Fibroblast of lung (primary cell): ENCODE results near the gene KCNJ5. TPM values are rescaled to one million over a fixed set of nuclear protein-coding genes. Genes with fewer than 3 reads are reported as not detected.

Experiments used
- DNase-seq, 2 donors: peaks; one replicate each; pipeline versions ENCODE4 v3.0.0 to v3.0.0-alpha.2; 2010; ENCODE audit warnings: low read depth in 2 of 2
- H2AFZ ChIP-seq: 2 replicates; pipeline ENCODE4 v1.5.1; 2012; ENCODE audit warnings: low read length, control low read depth, inconsistent platforms
- H3K27ac ChIP-seq: 2 replicates; pipeline ENCODE4 v1.5.1; 2011; ENCODE audit warnings: low read length, control low read depth; ENCODE audit not compliant: insufficient read depth
- H3K27me3 ChIP-seq: 2 replicates; pipeline ENCODE4 v1.5.1; 2011; ENCODE audit warnings: mild to moderate bottlenecking, low read length; ENCODE audit not compliant: control insufficient read depth, insufficient read depth
- H3K36me3 ChIP-seq: 2 replicates; pipeline ENCODE4 v1.5.1; 2011; ENCODE audit warnings: low read length; ENCODE audit not compliant: control insufficient read depth, insufficient read depth
- H3K4me1 ChIP-seq: 2 replicates; pipeline ENCODE4 v1.5.1; 2011; ENCODE audit warnings: low read length; ENCODE audit not compliant: control insufficient read depth, insufficient read depth; ENCODE audit errors: extremely low read depth
- H3K4me2 ChIP-seq: 2 replicates; pipeline ENCODE4 v1.5.1; 2011; ENCODE audit warnings: low read length, control low read depth; ENCODE audit not compliant: insufficient read depth; ENCODE audit errors: extremely low read depth
- H3K4me3 ChIP-seq, 4 experiments: fragments of 200-600 bp in 1 of 4; sonication (generic) in 1 of 4; replicated peaks in 1 of 4; 2 replicates each; pipeline ENCODE4 v1.5.1; 2011 to 2016; ENCODE audit warnings: low read length in 4 of 4, low read depth in 3 of 4, mild to moderate bottlenecking in 3 of 4, control low read depth in 2 of 4, inconsistent platforms in 1 of 4, mixed read lengths in 1 of 4; ENCODE audit not compliant: insufficient read depth in 1 of 4; ENCODE audit errors: control extremely low read depth in 1 of 4
- H3K79me2 ChIP-seq: 2 replicates; pipeline ENCODE4 v1.5.1; 2012; ENCODE audit warnings: mild to moderate bottlenecking, low read length, inconsistent platforms; ENCODE audit not compliant: control insufficient read depth, insufficient read depth
- H3K9ac ChIP-seq: 2 replicates; pipeline ENCODE4 v1.5.1; 2011; ENCODE audit warnings: mild to moderate bottlenecking, low read length, control low read depth; ENCODE audit not compliant: insufficient read depth
- H3K9me3 ChIP-seq: 2 replicates; pipeline ENCODE4 v1.5.1; 2012; ENCODE audit warnings: low read depth, low read length; ENCODE audit not compliant: control insufficient read depth, insufficient read depth
- H4K20me1 ChIP-seq: 2 replicates; pipeline ENCODE4 v1.5.1; 2011; ENCODE audit warnings: low read length; ENCODE audit not compliant: control insufficient read depth, insufficient read depth; ENCODE audit errors: extremely low read depth
- EZH2 ChIP-seq: IDR thresholded peaks from 2 replicates; pipeline ENCODE4 v1.5.1; 2012; ENCODE audit warnings: low read length, control low read depth, mild to moderate bottlenecking; ENCODE audit errors: missing control alignments
- polyA plus RNA-seq, 2 donors: library from polyadenylated mRNA; depleted of rRNA in 1 of 2; stranded (reverse) in 1 of 2; unstranded in 1 of 2; fragments of >200 nt; gene quantifications; 2 replicates each; pipeline ENCODE4 v1.2.1, GENCODE V29; 2011 to 2012; ENCODE audit warnings: missing spikeins in 1 of 2
- total RNA-seq: library from RNA; depleted of rRNA; stranded (reverse); fragments of >200 nt; gene quantifications from 2 replicates; pipeline ENCODE4 v1.2.1, GENCODE V29; 2014
- TF ChIP-seq, protein P1 (sequence below), 2 donors: IDR thresholded peaks in 1 of 2; conservative IDR thresholded peaks in 1 of 2; 1 replicate in 1 of 2; 2 replicates in 1 of 2; pipeline ENCODE4 v1.5.1; 2011 to 2012; ENCODE audit warnings: low read length in 2 of 2, control low read depth in 1 of 2, inconsistent platforms in 1 of 2, low read depth in 1 of 2, mild to moderate bottlenecking in 1 of 2

KCNJ5 gene
- total and polyA plus RNA-seq, 2 donors (not counting 1 experiment from before 2014, with no cell fraction given), result 0.24 to 0.33 TPM

DNA sequence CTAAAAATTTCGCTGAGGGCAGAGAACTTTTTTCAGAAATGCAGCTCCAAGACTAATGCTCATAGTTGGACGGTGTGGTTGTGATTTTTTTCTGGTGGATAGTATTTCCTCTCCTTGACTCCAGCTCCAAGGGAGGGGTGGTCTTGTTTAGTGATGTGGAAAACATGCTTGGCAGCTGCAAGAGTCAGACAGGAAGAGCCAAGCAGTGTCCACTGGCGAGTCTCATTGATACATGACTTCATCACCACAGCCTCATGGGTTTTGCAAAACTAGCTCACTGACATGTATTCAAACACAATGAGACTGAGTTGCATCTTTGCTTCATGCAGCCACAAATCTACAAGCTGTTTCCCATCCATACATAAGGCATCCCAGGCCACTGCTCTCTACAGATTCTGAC is 16.7 kb upstream of the KCNJ5 start:
- peaks cover 25% of the 10 kb centered on the region for H3K27me3 ChIP-seq
- H3K27ac ChIP-seq, result no peak overlapping the region
- TF ChIP-seq, protein P1, sequence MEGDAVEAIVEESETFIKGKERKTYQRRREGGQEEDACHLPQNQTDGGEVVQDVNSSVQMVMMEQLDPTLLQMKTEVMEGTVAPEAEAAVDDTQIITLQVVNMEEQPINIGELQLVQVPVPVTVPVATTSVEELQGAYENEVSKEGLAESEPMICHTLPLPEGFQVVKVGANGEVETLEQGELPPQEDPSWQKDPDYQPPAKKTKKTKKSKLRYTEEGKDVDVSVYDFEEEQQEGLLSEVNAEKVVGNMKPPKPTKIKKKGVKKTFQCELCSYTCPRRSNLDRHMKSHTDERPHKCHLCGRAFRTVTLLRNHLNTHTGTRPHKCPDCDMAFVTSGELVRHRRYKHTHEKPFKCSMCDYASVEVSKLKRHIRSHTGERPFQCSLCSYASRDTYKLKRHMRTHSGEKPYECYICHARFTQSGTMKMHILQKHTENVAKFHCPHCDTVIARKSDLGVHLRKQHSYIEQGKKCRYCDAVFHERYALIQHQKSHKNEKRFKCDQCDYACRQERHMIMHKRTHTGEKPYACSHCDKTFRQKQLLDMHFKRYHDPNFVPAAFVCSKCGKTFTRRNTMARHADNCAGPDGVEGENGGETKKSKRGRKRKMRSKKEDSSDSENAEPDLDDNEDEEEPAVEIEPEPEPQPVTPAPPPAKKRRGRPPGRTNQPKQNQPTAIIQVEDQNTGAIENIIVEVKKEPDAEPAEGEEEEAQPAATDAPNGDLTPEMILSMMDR (conservative IDR thresholded peaks at IDR 0.05 in 1 of 2, IDR thresholded peaks at IDR 0.05 in 1 of 2; ENCODE audit: low read depth in 1 of 2, low read length in 2 of 2), result no peak
- TF ChIP-seq EZH2, result no peak
- H3K79me2 ChIP-seq, result no peaks in the 10 kb centered on the region
- H4K20me1 ChIP-seq, result no peaks in the 10 kb centered on the region
- no peak overlapping the region for H2AFZ ChIP-seq
- H3K4me1 ChIP-seq, result no peaks in the 10 kb centered on the region
- H3K4me2 ChIP-seq, result no peak overlapping the region
- H3K4me3 ChIP-seq, result no peak overlapping the region
- DNase-seq, result peak in 1 of 2 donors; percentile 73
- H3K9me3 ChIP-seq, result no peaks in the 10 kb centered on the region
- H3K9ac ChIP-seq, result no peak overlapping the region
- H3K36me3 ChIP-seq, result no peaks in the 10 kb centered on the region

DNA sequence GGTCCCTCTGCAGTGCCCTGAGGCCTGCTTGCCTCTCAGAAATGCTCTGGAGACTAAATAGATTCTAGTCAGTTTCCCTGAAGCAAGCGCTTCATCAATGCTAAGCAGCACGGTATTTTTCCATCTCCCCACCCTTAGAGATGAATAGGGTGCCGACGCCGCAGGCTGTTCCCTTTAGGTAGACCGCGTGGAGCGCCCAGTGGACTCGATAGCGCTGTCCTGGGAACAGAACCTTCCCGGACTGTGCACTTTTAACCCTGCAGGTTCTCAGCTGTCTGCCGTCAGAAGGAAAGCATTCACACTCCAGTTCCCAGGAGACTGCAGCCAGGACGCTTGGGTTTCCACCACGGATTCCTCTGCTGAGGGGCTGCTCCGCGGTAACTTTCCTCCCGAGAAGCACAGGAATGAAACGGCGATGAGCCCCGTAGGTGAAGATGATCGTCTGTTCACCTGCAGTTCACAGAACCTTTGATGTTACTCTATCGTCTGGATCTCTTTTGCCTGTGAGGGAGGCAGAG is 15.0 kb upstream of the KCNJ5 start:
- no peaks in the 10 kb centered on the region for H3K36me3 ChIP-seq
- H3K4me1 ChIP-seq, result no peaks in the 10 kb centered on the region
- H2AFZ ChIP-seq, result no peak overlapping the region
- DNase-seq, result no peak
- no peaks in the 10 kb centered on the region for H3K9me3 ChIP-seq
- TF ChIP-seq EZH2, result no peak
- TF ChIP-seq, protein P1 (conservative IDR thresholded peaks at IDR 0.05 in 1 of 2, IDR thresholded peaks at IDR 0.05 in 1 of 2; ENCODE audit: low read depth in 1 of 2, low read length in 2 of 2), result no peak
- H3K27ac ChIP-seq, result no peak overlapping the region
- H3K4me2 ChIP-seq, result no peak overlapping the region
- H3K79me2 ChIP-seq, result no peaks in the 10 kb centered on the region
- peaks cover 27% of the 10 kb centered on the region for H3K27me3 ChIP-seq
- no peak overlapping the region for H3K4me3 ChIP-seq
- no peaks in the 10 kb centered on the region for H4K20me1 ChIP-seq
- no peak overlapping the region for H3K9ac ChIP-seq

DNA sequence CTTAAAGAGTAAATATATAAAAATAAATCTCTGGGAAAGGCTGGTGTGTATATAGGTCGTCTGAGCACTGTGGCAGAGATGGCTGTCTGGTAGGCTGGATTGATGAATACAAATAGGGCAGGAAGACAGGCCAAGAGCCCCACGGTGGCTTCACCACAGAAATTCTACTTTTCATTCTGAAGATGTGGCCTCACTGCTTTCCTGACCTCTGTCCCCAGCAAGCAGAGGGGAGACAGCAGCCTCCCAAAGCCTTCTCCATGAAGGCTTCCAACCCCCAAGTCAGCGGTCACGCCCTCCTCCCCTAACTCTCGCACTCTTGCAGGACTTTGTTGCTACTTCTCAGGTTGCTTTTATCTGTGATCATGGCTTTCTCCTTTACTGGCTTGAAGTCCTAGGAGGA is 13.4 kb upstream of the KCNJ5 start:
- Histone ChIP-seq H3K36me3 (no peaks in the 10 kb centered on the region), H3K27ac (no peak overlapping the region), H3K9ac (no peak overlapping the region), H3K9me3 (no peaks in the 10 kb centered on the region), H3K4me2 (no peak overlapping the region), H4K20me1 (no peaks in the 10 kb centered on the region), H3K79me2 (no peaks in the 10 kb centered on the region), H3K4me3 (no peak overlapping the region), H3K27me3 (peaks cover 24% of the 10 kb centered on the region), H3K4me1 (no peaks in the 10 kb centered on the region), H2AFZ (no peak overlapping the region)
- DNase-seq, result no peak
- TF ChIP-seq EZH2, result no peak
